Activated naive CD8-positive, alpha-beta T cell treated with anti-CD3 and anti-CD28 coated beads, Interleukin-2, amount 50 U/mL, for 16 hours (primary cell): ENCODE data around the gene KCND1.
"Not testable (repeated sequence)": the region's sequence is repeated elsewhere in the genome, so short reads cannot be mapped to it uniquely, and the experiment has no call there.

ENCODE experiments used
- DNase-seq: peaks from one replicate; pipeline ENCODE4 v3.0.0-alpha.2; 2020; ENCODE audit warnings: low read depth, low spot score

Gene KCND1

DNA sequence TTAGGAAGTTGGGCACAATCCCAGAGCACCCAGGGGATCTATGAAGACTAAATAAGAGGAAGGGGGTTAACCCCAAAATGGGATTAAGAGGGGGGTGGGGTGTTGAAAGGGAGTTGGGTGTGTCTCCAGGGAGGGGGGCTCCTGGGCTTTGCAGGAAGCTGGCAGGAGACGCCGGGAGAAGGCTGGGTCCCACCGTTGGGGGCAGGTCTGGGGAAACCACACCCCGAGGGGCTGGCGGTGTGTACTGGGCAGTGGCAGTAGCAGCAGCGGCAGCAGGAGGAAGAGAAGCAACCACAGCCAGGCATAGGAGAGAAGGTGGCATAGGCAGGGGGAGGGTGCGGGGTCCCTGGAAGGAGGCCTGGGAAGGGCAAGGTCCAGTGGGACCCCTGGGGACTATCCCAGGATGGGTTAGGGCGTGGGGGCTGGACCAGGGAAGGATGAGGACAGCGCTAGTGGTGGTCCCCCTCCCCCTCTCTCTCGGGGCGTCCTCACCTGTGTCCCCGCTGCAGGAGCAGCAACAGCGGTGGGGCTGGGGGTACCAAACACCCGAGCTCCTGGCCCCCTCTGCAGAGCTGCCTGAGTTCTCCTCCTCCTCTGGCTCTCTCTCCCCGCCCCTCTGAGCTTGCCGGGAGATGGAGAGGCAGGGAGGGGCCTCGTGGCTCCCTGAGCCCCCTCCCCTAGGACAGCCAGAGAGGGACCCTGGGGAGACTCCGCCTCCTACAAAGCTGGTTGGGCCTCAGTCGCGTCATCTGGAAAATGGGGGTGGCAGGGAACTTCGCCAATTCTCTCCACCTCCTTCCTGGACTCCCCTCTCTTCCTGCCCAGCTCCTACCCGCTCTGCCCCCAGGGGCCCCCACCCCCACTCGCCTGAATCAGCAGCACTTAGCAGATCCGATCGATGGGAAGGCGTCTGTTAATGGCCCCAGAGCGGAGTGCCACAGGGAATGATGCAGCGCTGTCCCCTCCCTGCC is at the start of gene KCND1:
Gene KCND1, minus strand, starts transcription at position 596 of the 971 bp plus-strand sequence. CDS start 1,573 bp downstream, outside the sequence.
- DNase-seq, result no peak

- DNase-seq, result no peak
These were observed 48.1 kb upstream of the KCND1 start for GRCh38 chrX:49019599-49020249.

GRCh38 chrX:49019050-49019449 is 47.4 kb upstream of the KCND1 start:
- no peak for DNase-seq

GRCh38 chrX:49003696-49004095 is 32.1 kb upstream of the KCND1 start:
- DNase-seq, result no peak

DNA sequence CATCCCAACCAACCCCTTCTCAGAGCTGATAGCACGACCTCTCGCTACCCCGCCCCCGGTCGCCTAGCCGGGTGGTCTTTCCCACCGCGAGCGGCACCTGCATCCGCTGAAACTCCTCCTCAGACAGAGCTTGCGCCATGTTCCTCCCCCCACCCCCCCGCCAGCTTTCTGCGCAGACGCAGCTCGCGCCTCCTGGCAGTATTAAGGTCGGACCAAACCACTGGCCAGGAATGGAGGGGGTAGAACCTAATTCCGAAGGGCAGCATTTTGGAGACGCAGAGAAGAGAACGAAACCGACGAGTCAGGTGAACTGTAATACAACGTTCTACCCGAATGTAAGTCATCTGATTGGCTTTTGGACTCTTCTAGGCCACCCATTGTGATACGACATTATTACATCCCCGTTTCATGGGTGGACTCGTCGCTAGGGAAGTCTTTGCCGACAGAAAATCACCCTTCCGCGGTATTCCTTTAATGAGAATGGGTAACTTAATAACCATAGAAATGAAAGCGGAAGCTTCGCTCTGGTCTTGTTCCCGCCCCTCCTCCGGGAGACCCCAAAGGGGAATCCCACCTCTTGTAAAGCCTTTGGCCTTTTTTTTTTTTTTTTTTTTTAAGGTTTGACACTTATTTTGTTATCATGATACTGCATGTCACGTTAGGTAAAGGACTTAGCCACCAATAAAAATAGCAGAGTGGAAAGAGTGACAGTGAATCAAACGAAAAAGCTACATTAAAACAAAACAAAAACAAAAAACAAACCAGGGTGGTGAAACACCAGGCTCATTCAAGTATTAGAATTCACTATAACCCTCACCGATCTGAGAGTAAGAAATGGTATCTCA is 30.7 kb upstream of the KCND1 start, which contains the start of gene GRIPAP1:
Gene GRIPAP1, minus strand, starts transcription at position 174 of the 845 bp plus-strand sequence. Its CDS starts 35 bp downstream, at position 139.
- DNase-seq, result peak; percentile 37

- DNase-seq, result peak; percentile 6
These were observed 30.0 kb upstream of the KCND1 start for GRCh38 chrX:49001521-49002090.

GRCh38 chrX:49000636-49001035 is 29.0 kb upstream of the KCND1 start:
- DNase-seq, result no peak

DNA sequence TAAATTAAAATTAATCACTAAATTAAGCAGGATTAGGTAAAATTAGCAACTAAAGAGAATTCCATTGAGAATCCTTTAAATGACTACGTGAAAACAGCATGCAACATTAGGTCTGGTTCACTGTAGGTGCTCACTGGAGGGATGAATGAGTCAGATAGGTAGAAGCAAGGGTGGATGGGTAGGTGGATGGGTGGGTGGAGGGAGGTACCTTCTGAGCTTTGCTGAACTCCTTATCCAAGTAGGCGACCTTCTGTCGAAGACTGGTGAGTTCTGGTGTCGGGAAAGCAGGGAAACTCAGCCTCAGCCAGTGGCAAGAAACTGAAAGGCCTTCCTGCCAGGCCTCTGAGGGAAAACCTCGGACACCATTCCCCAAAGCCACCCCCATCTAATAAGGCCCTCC is 27.4 kb upstream of the KCND1 start:
- DNase-seq, result no peak

GRCh38 chrX:48998391-48998790 is 26.7 kb upstream of the KCND1 start:
- DNase-seq, result no peak

DNA sequence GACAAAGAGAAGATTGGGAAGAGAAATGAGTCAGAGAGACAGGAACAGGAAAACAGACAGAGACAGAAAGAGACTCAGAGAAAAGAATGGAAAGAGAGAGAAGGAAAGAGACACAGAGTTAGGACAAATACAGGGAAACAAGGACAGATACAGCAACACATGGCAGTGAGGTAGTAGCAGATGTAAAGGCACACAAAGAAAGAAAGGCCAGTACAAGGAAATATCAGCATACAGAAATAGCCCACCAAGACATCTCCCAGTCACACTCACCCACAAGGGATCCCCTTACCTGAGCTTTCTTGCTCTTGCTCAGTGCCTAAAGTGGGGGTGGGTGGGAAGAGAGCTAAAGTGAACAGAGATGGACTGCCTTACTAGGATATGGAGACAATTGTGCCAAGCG is 26.2 kb upstream of the KCND1 start:
- DNase-seq, result no peak

- no peak for DNase-seq
These were observed 25.8 kb upstream of the KCND1 start for GRCh38 chrX:48997455-48997854.

DNA sequence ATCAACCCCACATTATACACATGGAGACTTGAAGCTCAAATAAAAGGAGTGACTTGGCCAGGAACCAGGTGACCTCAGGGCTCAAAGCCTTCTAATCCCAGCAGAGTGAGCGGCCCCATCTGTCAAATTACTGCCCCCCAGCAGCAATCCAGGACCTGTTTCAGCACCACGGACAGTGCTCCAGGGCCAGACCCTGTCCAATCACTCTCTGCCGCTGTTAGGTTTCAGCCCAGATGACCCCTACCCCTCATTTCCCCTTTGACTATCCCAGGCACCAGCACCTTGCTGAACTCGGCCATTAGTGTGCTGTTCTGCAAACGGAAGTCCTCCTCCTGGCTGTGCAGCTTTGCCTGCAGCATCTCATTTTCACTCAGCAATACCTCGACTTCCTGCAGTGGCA is 25.3 kb upstream of the KCND1 start:
- no peak for DNase-seq

GRCh38 chrX:48992341-48992740 is 20.7 kb upstream of the KCND1 start:
- no peak for DNase-seq

- DNase-seq, result no peak
These were observed 17.8 kb upstream of the KCND1 start for GRCh38 chrX:48989483-48989882.

GRCh38 chrX:48983896-48984295 is 12.3 kb upstream of the KCND1 start:
- DNase-seq, result no peak

DNA sequence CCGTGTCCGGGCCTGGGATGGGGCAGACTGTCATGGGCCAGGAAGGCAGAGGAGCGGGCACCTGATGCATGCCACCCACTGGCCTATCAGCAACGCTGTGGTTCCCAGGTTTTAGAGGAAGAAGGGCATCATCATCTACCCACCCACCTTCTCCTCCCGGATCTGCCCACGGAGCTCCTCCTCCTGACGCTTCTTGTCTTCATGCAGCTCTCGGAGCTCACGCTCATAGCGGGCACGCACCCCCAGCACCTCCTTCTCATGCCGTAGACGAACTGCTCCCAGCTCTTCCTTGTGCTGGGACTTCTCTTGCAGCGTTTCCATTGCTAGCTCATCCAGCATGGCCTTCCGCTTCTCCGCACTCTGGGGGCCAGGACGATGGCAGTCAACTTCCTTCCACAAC is 11.4 kb upstream of the KCND1 start:
- no peak for DNase-seq

DNA sequence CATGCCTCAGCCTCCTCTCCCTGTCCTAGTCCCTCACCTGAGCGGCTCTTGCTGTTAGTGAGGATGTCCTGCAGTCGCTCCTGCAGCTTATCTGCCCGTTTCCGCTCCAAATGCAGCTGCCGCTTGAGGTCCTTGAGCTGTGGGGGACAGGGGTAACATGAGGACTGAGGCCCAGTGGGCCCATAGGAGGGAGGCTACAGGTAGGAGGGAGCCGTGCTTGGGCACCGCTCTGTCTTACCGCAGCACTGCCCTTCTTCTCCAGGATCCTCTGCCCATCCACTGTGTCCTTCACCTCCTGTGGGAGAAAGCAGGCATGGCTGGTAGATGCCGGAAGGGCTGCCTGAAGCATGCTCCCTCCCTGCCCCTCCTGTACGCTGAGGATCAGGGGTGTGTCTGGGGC is 9.5 kb upstream of the KCND1 start:
- no peak for DNase-seq

DNA sequence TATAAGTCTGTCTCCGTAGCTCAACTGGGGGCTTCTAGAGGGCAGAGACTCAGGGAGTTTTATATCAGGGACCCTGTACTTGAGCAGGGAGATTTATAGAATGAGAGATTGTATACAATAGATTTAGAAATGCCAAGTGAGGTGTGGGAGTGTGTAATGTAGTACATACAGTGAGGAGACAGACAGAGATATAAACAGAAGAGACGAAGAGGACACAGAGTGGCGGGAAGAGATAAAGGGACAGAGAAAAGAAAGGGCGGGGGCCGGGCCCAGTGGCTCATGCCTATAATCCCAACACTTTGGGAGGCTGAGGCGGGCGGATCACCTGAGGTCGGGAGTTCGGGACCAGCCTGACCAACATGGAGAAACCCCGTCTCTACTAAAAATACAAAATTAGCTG is 8.7 kb upstream of the KCND1 start:
- not testable (repeated sequence) for DNase-seq

GRCh38 chrX:48978226-48978625 is 6.6 kb upstream of the KCND1 start:
- no peak for DNase-seq

DNA sequence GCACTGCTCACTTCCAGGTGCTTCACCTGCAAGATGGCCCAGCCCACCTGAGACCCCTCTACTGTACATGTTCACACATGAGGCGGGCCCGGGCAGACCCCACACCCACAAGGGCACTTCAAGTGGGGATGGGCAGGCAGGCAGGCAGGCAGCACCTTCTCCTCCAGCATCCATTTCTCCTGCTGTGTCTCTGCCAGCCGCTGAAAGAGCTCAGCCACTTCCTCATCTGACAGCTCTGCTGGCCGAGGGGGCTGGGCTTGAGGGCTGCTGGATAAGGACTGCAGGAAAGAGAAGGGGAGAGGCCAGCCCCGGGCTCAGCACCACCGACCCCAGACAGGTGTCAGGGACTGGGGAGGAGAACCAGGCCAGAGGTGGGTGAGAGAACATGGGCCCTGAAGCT is 4.4 kb upstream of the KCND1 start:
- no peak for DNase-seq

DNA sequence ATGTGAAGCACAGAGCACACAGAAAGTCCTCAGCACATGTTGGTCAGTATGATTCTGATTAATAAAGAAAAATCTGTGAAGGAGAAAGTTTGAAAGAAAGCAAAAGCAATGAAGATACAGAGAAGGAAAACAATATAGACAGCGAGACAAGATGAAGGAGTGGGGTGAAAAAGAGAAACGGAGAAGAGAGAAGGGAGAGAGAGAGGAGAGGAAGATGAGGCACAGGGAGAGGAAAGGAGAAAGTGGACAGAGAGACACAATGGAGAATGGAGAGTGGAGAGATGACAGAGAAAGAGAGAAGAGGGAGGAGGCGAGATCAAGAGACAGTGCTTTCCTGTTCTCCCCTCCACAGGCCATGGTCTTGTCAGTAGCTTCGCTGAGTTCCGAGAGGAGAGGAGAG is 3.9 kb upstream of the KCND1 start:
- DNase-seq, result no peak
